ENCODE measurements around the gene PAPSS2. TPM values are rescaled to one million over a fixed set of nuclear protein-coding genes. Genes with fewer than 3 reads are reported as not detected.
"Not testable (repeated sequence)": the region's sequence is repeated elsewhere in the genome, so short reads cannot be mapped to it uniquely, and the experiment has no call there.

Gene PAPSS2
- total RNA-seq, 2 experiments from 2014 or later: not detected

GRCh38 chr10:87740254-87740655 lies 80.6 kb downstream of the PAPSS2 start:
- Histone ChIP-seq H2AFZ (ENCODE audit: low read length) (no peak overlapping the region), H3K36me3 (ENCODE audit: insufficient read depth, low read length) (no peaks in the 10 kb centered on the region), H3K9me2 (ENCODE audit: insufficient read depth, low read length) (no peaks in the 10 kb centered on the region), H3K27ac (ENCODE audit: low read depth, low read length, poor library complexity, severe bottlenecking) (no peak overlapping the region), H3K4me2 (ENCODE audit: low read length) (no peak overlapping the region), H3K4me3 (ENCODE audit: low read depth, low read length, poor library complexity, severe bottlenecking) (no peak overlapping the region), H4K20me1 (ENCODE audit: insufficient read depth, low read length) (no peaks in the 10 kb centered on the region), H3K79me2 (ENCODE audit: insufficient read depth, low read depth, low read length) (no peaks in the 10 kb centered on the region), H3K9me3 (ENCODE audit: low read length) (no peaks in the 10 kb centered on the region), H3K4me1 (ENCODE audit: insufficient read depth, low read length, poor library complexity, severe bottlenecking) (no peaks in the 10 kb centered on the region)
- POLR2A ChIA-PET: interaction anchor here (0.8 to 1.2 kb wide), 3 partner anchors 10 to 57 kb away, joined by 3 to 4 read pairs (median 3); no protein-coding TSS in a partner anchor
- BruUV-seq (replicated peaks): no TSS peak
- DNase-seq (ENCODE audit: low spot score): no peak
- TF ChIP-seq EZH2phosphoT487 (IDR thresholded peaks at IDR 0.05; ENCODE audit: borderline replicate concordance, low read depth, low read length) (no peak), CTCF (conservative IDR thresholded peaks at IDR 0.05; ENCODE audit: low read length) (no peak)
- intact Hi-C loops (cut with micrococcal nuclease; ENCODE audit: unreplicated experiment): no loop called here
- CTCF ChIA-PET (ENCODE audit: unreplicated experiment): no interaction called here

- H3K79me2 ChIP-seq (ENCODE audit: insufficient read depth, low read depth, low read length); H3K4me1 ChIP-seq (ENCODE audit: insufficient read depth, low read length, poor library complexity, severe bottlenecking); H2AFZ ChIP-seq (ENCODE audit: low read length); H3K9me2 ChIP-seq (ENCODE audit: insufficient read depth, low read length); DNase-seq (ENCODE audit: low spot score); H3K4me3 ChIP-seq (ENCODE audit: low read depth, low read length, poor library complexity, severe bottlenecking); CTCF ChIA-PET (ENCODE audit: unreplicated experiment); H3K9me3 ChIP-seq (ENCODE audit: low read length); H3K36me3 ChIP-seq (ENCODE audit: insufficient read depth, low read length); H3K27ac ChIP-seq (ENCODE audit: low read depth, low read length, poor library complexity, severe bottlenecking); BruUV-seq (replicated peaks); intact Hi-C loops (cut with micrococcal nuclease; ENCODE audit: unreplicated experiment); H3K4me2 ChIP-seq (ENCODE audit: low read length); H4K20me1 ChIP-seq (ENCODE audit: insufficient read depth, low read length): not testable (repeated sequence)
- POLR2A ChIA-PET: interaction anchor here (0.6 to 0.8 kb wide), 4 partner anchors 11 to 1215 kb away, joined by 3 to 5 read pairs (median 4); no protein-coding TSS in a partner anchor
Observed at GRCh38 chr10:87742992-87743610, 83.4 kb downstream of the PAPSS2 start.

GRCh38 chr10:87744606-87745005 lies 84.9 kb downstream of the PAPSS2 start:
- H3K36me3 ChIP-seq (ENCODE audit: insufficient read depth, low read length): no peaks in the 10 kb centered on the region
- TF ChIP-seq CTCF (conservative IDR thresholded peaks at IDR 0.05; ENCODE audit: low read length): no peak
- no peaks in the 10 kb centered on the region for H3K9me2 ChIP-seq (ENCODE audit: insufficient read depth, low read length)
- no peak overlapping the region for H2AFZ ChIP-seq (ENCODE audit: low read length)
- no peaks in the 10 kb centered on the region for H3K79me2 ChIP-seq (ENCODE audit: insufficient read depth, low read depth, low read length)
- no peaks in the 10 kb centered on the region for H3K9me3 ChIP-seq (ENCODE audit: low read length)
- POLR2A ChIA-PET: no interaction called here
- no peak overlapping the region for H3K4me3 ChIP-seq (ENCODE audit: low read depth, low read length, poor library complexity, severe bottlenecking)
- no TSS peak for BruUV-seq (replicated peaks)
- DNase-seq (ENCODE audit: low spot score): no peak
- intact Hi-C loops (cut with micrococcal nuclease; ENCODE audit: unreplicated experiment): no loop called here
- no peak overlapping the region for H3K4me2 ChIP-seq (ENCODE audit: low read length)
- no peak overlapping the region for H3K27ac ChIP-seq (ENCODE audit: low read depth, low read length, poor library complexity, severe bottlenecking)
- H4K20me1 ChIP-seq (ENCODE audit: insufficient read depth, low read length): no peaks in the 10 kb centered on the region
- CTCF ChIA-PET (ENCODE audit: unreplicated experiment): interaction anchor here (1.2 kb wide), 1 partner anchor 15 kb away, joined by 3 read pairs; no protein-coding TSS in a partner anchor
- H3K4me1 ChIP-seq (ENCODE audit: insufficient read depth, low read length, poor library complexity, severe bottlenecking): no peaks in the 10 kb centered on the region
